NB4 (cell line): ENCODE measurements around the gene CCL7.

Source experiments
- DNase-seq: peaks from one replicate; pipeline ENCODE4 v3.0.0; 2010; ENCODE audit warnings: low read depth
- H3K4me3 ChIP-seq: one replicate; pipeline ENCODE4 v1.5.1; 2011; ENCODE audit warnings: mild to moderate bottlenecking, low read depth, low read length, moderate library complexity
- CTCF ChIP-seq: IDR thresholded peaks from one replicate; pipeline ENCODE4 v1.5.1; 2012; ENCODE audit warnings: low read depth, low read length
- MAX ChIP-seq: IDR thresholded peaks from 2 replicates; pipeline ENCODE4 v1.6.1; 2011; ENCODE audit warnings: low read depth, low read length
- MYC ChIP-seq: IDR thresholded peaks from 2 replicates; pipeline ENCODE4 v1.6.1; 2011; ENCODE audit warnings: low read depth, low read length
- POLR2A ChIP-seq: IDR thresholded peaks from 2 replicates; pipeline ENCODE4 v1.6.1; 2011; ENCODE audit warnings: mild to moderate bottlenecking; ENCODE audit not compliant: insufficient read length; ENCODE audit errors: extremely low read depth

The CCL7 gene

GRCh38 chr17:34302636-34303035, 32.6 kb downstream of the CCL7 start:
- DNase-seq = no peak
- no peak overlapping the region for H3K4me3 ChIP-seq
- TF ChIP-seq CTCF = no peak
- TF ChIP-seq POLR2A = no peak
- TF ChIP-seq MYC = no peak
- no peak for TF ChIP-seq MAX

GRCh38 chr17:34303606-34304005, 33.6 kb downstream of the CCL7 start:
- H3K4me3 ChIP-seq = no peak overlapping the region
- no peak for TF ChIP-seq MAX
- no peak for TF ChIP-seq CTCF
- TF ChIP-seq MYC = no peak
- TF ChIP-seq POLR2A = no peak
- no peak for DNase-seq

- no peak for DNase-seq
- H3K4me3 ChIP-seq = no peak overlapping the region
- TF ChIP-seq CTCF (no peak), MYC (no peak), MAX (no peak)
Measured at GRCh38 chr17:34305061-34305460, 35.0 kb downstream of the CCL7 start.

GRCh38 chr17:34305606-34306005, 35.6 kb downstream of the CCL7 start:
- no peak overlapping the region for H3K4me3 ChIP-seq
- TF ChIP-seq POLR2A (no peak), MAX (no peak), MYC (no peak), CTCF (no peak)
- DNase-seq = no peak

GRCh38 chr17:34306466-34306865, 36.4 kb downstream of the CCL7 start:
- peak; percentile 32 for DNase-seq
- H3K4me3 ChIP-seq = no peak overlapping the region
- no peak for TF ChIP-seq MAX
- TF ChIP-seq CTCF = peak; percentile 10

- peak; percentile 49 for DNase-seq
- TF ChIP-seq POLR2A (no peak), CTCF (no peak), MAX (no peak), MYC (no peak)
- no peak overlapping the region for H3K4me3 ChIP-seq
Measured at GRCh38 chr17:34307110-34307509, 37.1 kb downstream of the CCL7 start.
